Measurements from ENCODE around the gene JAKMIP2.

The JAKMIP2 gene

GRCh38 chr5:147552897-147553296 lies 229.6 kb downstream of the JAKMIP2 start:
- no peak for DNase-seq

- no peak for DNase-seq
These were observed 230.9 kb downstream of the JAKMIP2 start for GRCh38 chr5:147551677-147552076.

- no peak for DNase-seq
These were observed 234.8 kb downstream of the JAKMIP2 start for GRCh38 chr5:147547730-147548129.

- no peak for DNase-seq
These were observed 238.0 kb downstream of the JAKMIP2 start for GRCh38 chr5:147544556-147544955.

GRCh38 chr5:147539053-147539452 lies 243.5 kb downstream of the JAKMIP2 start:
- DNase-seq = no peak

- no peak for DNase-seq
These were observed 244.3 kb downstream of the JAKMIP2 start for GRCh38 chr5:147538236-147538635.
